Esophagus muscularis mucosa (tissue), 4 donors: ENCODE data around the gene TEX54. TPM values are rescaled to one million over a fixed set of nuclear protein-coding genes. Genes with fewer than 3 reads are reported as not detected.
A peak's percentile ranks its signal among the peaks of the same experiment; 100 is the strongest.

Source experiments
- DNase-seq: peaks from one replicate; pipeline ENCODE4 v3.0.0-alpha.2; 2017; ENCODE audit errors: extremely low spot score
- H3K27ac ChIP-seq, 4 donors: fragments of 200-600 bp; sonication (generic); replicated peaks in 1 of 4; 1 replicate in 3 of 4; 2 replicates in 1 of 4; pipeline ENCODE4 v1.5.1; 2016 to 2019; ENCODE audit warnings: mild to moderate bottlenecking in 1 of 4
- H3K27me3 ChIP-seq, 4 donors: fragments of 200-600 bp; sonication (generic); one replicate each; pipeline versions ENCODE4 v1.5.1 to v1.6.0; 2016 to 2019
- H3K36me3 ChIP-seq, 4 donors: fragments of 200-600 bp; sonication (generic); one replicate each; pipeline ENCODE4 v1.5.1; 2016 to 2019
- H3K4me1 ChIP-seq, 4 donors: fragments of 200-600 bp; sonication (generic); one replicate each; pipeline ENCODE4 v1.5.1; 2016 to 2019
- H3K4me3 ChIP-seq, 4 donors: fragments of 200-600 bp; sonication (generic); 1 replicate in 2 of 4; 2 replicates in 2 of 4; pipeline ENCODE4 v1.5.1; 2016 to 2019; ENCODE audit warnings: mild to moderate bottlenecking in 4 of 4, moderate library complexity in 1 of 4
- H3K9me3 ChIP-seq, 4 donors: fragments of 200-600 bp; sonication (generic); 1 replicate in 3 of 4; 2 replicates in 1 of 4; pipeline ENCODE4 v1.5.1; 2016 to 2019
- EP300 ChIP-seq: sonication (generic); formaldehyde crosslinking; IDR thresholded peaks from one replicate; pipeline ENCODE4 v1.6.1; 2017; ENCODE audit warnings: antibody characterized with exemption
- POLR2A ChIP-seq: fragments of 450-650 bp; IDR thresholded peaks from one replicate; pipeline ENCODE4 v1.6.1; 2017; ENCODE audit warnings: antibody characterized with exemption, moderate library complexity, mild to moderate bottlenecking, low read depth
- POLR2AphosphoS5 ChIP-seq, 2 donors: sonication (generic); formaldehyde crosslinking; IDR thresholded peaks; one replicate each; pipeline ENCODE4 v1.6.1; 2017; ENCODE audit warnings: antibody characterized with exemption in 2 of 2
- WGBS: methylation state at CpG from one replicate; pipeline ENCODE4 v1.1.5; 2018; 5-methylcytosine and 5-hydroxymethylcytosine counted together
- intact Hi-C: fragments of 100-400 bp; cut with DNase I; formaldehyde crosslinking; loops from one replicate; pipeline ENCODE4 v1.15.1; 2023
- total RNA-seq, 4 donors: library from RNA; depleted of rRNA; stranded (reverse); fragments of >200 nt; gene quantifications; one replicate each; pipeline versions ENCODE4 v1.1.0 to v1.2.1, GENCODE V29; 2016
- TF ChIP-seq, protein P1 (sequence below), 3 experiments: fragments of 200-600 bp in 2 of 3; fragments of 450-650 bp in 1 of 3; sonication (generic) in 2 of 3; IDR thresholded peaks; one replicate each; pipeline ENCODE4 v1.5.1; 2017 to 2019; ENCODE audit warnings: antibody characterized with exemption in 3 of 3, mild to moderate bottlenecking in 2 of 3, moderate library complexity in 1 of 3

TEX54 gene
- total RNA-seq, 4 donors from 2014 or later: not detected

DNA sequence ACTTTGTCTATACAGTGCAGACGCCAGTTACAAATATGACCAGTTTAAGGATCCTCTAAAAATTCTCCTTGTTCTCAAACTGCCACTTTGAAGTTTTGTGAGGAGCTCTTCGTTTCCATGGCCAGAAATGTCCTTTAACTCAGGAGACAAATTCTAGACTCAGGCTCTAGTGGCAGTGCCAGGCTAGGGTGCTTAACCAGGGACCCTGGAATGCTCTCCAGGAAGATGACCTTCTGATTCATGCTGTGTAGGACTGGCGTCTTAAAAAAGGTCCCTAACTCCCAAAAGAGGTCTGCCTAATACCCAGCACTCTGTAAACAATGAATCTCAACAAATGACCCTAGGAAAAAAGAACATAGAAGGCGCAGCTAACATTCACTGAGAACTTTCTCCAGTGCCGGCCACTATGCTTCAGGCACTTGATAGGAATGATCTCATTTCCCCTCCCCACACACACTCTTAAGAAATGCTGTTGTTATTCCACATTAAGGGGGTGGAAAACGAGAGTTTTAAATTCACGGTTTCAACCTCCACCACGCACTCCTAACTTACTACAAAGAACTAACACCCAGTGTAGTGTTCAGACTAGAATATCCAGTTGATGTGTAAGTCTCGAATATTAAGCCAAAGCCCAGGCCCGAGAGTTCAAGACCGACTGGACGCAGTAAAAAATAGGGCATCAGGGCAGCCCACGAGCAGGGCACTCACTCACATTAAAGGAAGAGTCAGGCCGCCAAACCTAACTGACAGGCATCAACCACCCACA is 28.1 kb downstream of the TEX54 start:
- peak overlapping the region; percentile 83 to 99 (median 94) for H3K4me3 ChIP-seq
- H3K9me3 ChIP-seq: no peaks in the 10 kb centered on the region
- no peak for DNase-seq
- TF ChIP-seq POLR2A: no peak
- WGBS: 6% methylated on average over 13 of the region's 14 CpGs
- peaks cover 29 to 44% (median 32%) of the 10 kb centered on the region in 4 donors for H3K4me1 ChIP-seq
- intact Hi-C loops: loop anchor here (2.0 kb wide), 1 partner anchor 26 kb away; no protein-coding TSS in a partner anchor
- H3K27me3 ChIP-seq: no peaks in the 10 kb centered on the region
- H3K27ac ChIP-seq: peak overlapping the region; percentile 94 to 98 (median 95)
- peaks cover 33 to 53% (median 49%) of the 10 kb centered on the region in 4 donors for H3K36me3 ChIP-seq

DNA sequence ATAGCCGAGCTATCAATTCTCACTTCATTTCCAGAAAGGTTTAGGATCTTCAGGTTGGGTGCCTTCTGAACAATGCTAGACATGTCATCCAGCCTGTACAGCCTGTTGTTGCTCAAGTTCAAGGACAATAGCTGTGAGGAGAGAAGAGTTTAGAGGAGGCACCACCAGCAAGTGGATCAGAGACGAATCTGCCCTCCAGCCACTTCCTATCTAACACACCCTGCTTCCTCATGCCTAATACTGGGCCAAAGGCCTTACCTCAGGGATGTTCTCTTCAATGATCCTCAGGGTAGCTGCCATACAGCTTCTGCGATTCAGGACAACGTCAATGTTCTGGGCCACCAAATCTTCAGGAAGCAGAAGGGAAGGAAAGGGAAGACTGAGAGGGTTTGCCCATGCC is 31.6 kb downstream of the TEX54 start:
- DNase-seq: no peak
- Histone ChIP-seq H3K4me3 (no peak overlapping the region), H3K9me3 (no peaks in the 10 kb centered on the region), H3K27me3 (no peaks in the 10 kb centered on the region), H3K36me3 (peaks cover 66 to 78% (median 77%) of the 10 kb centered on the region in 4 donors), H3K4me1 (peaks cover 17 to 34% (median 25%) of the 10 kb centered on the region in 4 donors), H3K27ac (no peak overlapping the region)
- 89% methylated on average over 4 of the region's 4 CpGs for WGBS
- TF ChIP-seq, protein P1, sequence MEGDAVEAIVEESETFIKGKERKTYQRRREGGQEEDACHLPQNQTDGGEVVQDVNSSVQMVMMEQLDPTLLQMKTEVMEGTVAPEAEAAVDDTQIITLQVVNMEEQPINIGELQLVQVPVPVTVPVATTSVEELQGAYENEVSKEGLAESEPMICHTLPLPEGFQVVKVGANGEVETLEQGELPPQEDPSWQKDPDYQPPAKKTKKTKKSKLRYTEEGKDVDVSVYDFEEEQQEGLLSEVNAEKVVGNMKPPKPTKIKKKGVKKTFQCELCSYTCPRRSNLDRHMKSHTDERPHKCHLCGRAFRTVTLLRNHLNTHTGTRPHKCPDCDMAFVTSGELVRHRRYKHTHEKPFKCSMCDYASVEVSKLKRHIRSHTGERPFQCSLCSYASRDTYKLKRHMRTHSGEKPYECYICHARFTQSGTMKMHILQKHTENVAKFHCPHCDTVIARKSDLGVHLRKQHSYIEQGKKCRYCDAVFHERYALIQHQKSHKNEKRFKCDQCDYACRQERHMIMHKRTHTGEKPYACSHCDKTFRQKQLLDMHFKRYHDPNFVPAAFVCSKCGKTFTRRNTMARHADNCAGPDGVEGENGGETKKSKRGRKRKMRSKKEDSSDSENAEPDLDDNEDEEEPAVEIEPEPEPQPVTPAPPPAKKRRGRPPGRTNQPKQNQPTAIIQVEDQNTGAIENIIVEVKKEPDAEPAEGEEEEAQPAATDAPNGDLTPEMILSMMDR (IDR thresholded peaks at IDR 0.05): no peak
- intact Hi-C loops: no loop called here

DNA sequence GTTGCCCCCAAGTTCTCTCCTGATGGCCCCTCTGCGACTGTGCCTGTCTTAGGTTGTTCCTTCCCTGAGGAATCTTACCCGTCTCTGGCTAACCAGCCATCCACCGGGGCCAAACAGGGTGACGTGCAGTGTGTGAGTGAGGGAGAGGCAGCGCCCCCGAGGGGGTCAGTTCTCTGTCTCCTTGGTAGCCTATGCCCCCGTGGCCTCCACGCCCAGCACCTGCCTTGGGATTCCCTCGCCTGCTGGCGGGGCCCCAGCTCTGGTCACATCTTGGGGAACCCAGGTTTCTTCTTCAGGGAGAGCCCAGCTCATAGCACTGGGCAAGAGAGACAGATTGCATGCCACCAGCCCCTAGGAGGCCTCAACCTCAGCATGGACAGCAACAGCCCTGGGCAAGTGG is 33.2 kb downstream of the TEX54 start:
- TF ChIP-seq, protein P1 (IDR thresholded peaks at IDR 0.05): no peak
- no peak for TF ChIP-seq POLR2AphosphoS5 (IDR thresholded peaks at IDR 0.05)
- no peak for TF ChIP-seq EP300
- TF ChIP-seq POLR2A: no peak
- no peak overlapping the region for H3K27ac ChIP-seq
- H3K27me3 ChIP-seq: no peaks in the 10 kb centered on the region
- no peak overlapping the region for H3K4me3 ChIP-seq
- WGBS: 80% methylated on average over 7 of the region's 10 CpGs
- intact Hi-C loops: no loop called here
- peaks cover 14 to 25% (median 18%) of the 10 kb centered on the region in 4 donors for H3K4me1 ChIP-seq
- no peak for DNase-seq
- H3K36me3 ChIP-seq: peaks cover 82 to 93% (median 93%) of the 10 kb centered on the region in 4 donors
- no peaks in the 10 kb centered on the region for H3K9me3 ChIP-seq

DNA sequence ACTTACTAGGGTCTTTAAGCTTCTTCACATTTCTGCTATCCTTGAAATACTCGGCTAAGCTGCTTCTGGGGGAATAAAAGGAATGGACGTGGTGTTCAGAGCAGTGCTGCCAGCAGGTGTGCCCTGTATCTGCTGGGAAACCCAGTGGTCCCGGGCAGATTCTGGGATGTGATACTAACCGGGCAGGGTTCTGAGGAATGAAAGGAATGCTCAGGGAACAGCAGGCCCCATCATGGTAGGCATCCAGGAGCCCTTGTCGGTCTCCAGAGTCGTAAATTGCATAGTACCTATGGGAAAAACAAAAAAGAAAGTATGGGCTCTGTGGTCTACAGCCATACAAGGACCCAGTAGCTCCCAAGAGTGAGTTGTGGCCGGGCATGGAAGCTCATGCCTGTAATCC is 36.4 kb downstream of the TEX54 start:
- Histone ChIP-seq H3K4me3 (no peak overlapping the region), H3K27me3 (no peaks in the 10 kb centered on the region), H3K27ac (no peak overlapping the region), H3K36me3 (peaks cover 83 to 92% (median 87%) of the 10 kb centered on the region in 4 donors), H3K9me3 (no peaks in the 10 kb centered on the region), H3K4me1 (peaks cover 10 to 14% (median 13%) of the 10 kb centered on the region in 4 donors)
- WGBS: 86% methylated on average over 7 of the region's 7 CpGs
- TF ChIP-seq POLR2A (no peak), EP300 (no peak), POLR2AphosphoS5 (IDR thresholded peaks at IDR 0.05) (no peak)
- TF ChIP-seq, protein P1 (IDR thresholded peaks at IDR 0.05): no peak
- intact Hi-C loops: no loop called here
- DNase-seq: no peak

DNA sequence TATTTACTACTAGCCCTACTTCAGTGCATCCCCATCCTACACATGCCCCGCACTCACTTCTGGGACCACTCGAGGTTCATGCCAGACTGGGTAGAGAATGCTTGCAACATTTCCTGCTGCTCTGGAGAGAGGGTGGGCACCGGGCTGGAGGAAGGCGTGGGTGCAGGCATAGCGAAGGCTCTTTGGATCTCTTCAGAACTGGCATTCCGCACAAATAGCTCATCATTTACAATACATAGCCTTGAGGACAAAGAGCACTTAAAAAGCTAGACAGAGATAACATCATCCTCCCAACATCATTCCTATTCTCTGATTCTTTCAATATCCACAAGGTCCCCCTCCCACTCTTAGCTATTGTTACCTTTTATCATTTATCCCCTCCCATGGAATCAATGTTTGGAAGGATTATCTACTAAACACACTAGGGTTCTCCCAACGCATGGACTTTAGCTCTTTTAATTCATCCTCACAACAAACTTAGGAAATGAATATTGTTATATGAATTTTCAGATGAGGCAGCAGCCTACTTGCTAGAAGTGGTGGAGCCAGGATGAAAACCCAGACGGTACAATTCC is 38.4 kb downstream of the TEX54 start:
- no peak for DNase-seq
- Histone ChIP-seq H3K4me1 (peaks cover 23 to 34% (median 32%) of the 10 kb centered on the region in 4 donors), H3K27me3 (no peaks in the 10 kb centered on the region), H3K27ac (no peak overlapping the region), H3K9me3 (no peaks in the 10 kb centered on the region), H3K4me3 (no peak overlapping the region), H3K36me3 (peaks cover 63 to 86% (median 82%) of the 10 kb centered on the region in 4 donors)
- intact Hi-C loops: loop anchor here (5.0 kb wide), 1 partner anchor 38 kb away; the partner anchor contains the start of genes STX5 and TEX54
- TF ChIP-seq EP300 (no peak), POLR2AphosphoS5 (IDR thresholded peaks at IDR 0.05) (no peak), POLR2A (no peak)
- TF ChIP-seq, protein P1 (IDR thresholded peaks at IDR 0.05): no peak
- 83% methylated on average over 8 of the region's 8 CpGs for WGBS
